ENCODE data around the gene SDK1. TPM values are rescaled to one million over a fixed set of nuclear protein-coding genes. Genes with fewer than 3 reads are reported as not detected.

SDK1 gene, protein sequence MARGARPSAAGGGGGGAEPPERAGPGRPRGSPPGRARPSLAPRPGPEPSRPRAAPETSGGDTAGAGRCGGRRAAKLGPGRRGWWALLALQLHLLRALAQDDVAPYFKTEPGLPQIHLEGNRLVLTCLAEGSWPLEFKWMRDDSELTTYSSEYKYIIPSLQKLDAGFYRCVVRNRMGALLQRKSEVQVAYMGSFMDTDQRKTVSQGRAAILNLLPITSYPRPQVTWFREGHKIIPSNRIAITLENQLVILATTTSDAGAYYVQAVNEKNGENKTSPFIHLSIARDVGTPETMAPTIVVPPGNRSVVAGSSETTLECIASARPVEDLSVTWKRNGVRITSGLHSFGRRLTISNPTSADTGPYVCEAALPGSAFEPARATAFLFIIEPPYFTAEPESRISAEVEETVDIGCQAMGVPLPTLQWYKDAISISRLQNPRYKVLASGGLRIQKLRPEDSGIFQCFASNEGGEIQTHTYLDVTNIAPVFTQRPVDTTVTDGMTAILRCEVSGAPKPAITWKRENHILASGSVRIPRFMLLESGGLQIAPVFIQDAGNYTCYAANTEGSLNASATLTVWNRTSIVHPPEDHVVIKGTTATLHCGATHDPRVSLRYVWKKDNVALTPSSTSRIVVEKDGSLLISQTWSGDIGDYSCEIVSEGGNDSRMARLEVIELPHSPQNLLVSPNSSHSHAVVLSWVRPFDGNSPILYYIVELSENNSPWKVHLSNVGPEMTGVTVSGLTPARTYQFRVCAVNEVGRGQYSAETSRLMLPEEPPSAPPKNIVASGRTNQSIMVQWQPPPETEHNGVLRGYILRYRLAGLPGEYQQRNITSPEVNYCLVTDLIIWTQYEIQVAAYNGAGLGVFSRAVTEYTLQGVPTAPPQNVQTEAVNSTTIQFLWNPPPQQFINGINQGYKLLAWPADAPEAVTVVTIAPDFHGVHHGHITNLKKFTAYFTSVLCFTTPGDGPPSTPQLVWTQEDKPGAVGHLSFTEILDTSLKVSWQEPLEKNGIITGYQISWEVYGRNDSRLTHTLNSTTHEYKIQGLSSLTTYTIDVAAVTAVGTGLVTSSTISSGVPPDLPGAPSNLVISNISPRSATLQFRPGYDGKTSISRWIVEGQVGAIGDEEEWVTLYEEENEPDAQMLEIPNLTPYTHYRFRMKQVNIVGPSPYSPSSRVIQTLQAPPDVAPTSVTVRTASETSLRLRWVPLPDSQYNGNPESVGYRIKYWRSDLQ (N-terminal part only)
- total RNA-seq (2021; fragmentation: NEBNext Ultra II Directional; extraction: Animal tissue kit (Norgen Biotek cat#: 25700)) = not detected
- long read RNA-seq = 0 reads

DNA sequence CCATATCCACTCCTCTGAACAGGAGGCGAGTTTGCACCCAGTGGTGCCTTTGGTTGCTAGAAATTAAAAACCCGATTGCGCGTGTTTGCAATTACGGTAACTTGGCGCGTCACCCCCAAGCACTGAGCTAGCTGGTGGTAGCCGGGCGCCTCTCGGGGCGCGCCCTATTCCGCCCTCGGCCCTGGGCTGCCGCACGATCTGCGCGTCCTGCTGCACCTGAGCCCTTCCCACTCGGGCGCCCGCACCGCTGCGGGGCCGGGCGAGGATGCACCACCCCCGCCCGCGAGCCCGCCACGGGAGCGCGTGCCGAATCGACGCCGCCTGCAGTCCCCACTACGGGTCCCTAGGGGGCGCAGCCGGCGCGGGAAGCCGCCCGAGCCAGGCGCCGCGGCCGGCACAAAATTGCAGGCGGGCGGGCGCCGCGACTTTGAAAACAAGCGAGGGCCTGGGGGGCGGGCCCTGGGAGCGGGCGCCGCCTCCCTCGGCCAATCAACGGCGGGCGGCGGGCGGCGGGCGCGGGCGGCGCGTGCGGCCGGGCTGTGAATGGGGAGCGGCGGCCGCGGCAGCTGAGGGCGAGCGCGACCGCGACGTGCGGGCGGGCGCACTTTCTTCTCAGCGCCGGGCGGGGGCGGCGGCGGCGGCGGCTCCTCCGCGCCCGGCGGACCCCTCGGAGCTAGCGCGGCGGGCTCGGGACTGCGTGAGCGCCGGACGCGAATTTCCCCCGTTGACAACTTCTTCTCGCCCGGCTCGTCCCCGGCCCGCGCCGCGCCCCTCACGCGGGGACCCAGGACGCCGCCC, at the start of gene SDK1:
TSS of gene SDK1 (plus strand) at position 602 of the 798 bp plus-strand sequence. CDS start 335 bp downstream, outside the sequence.
- Mint-ChIP-seq H3K4me3 (no peak within 1 kb of the TSS), H3K9me3 (peaks cover 24% of the 10 kb centered on the region), H3K36me3 (ENCODE audit: low read depth) (no peaks in the 10 kb centered on the region), H3K27me3 (ENCODE audit: insufficient read depth) (peaks cover 5% of the 10 kb centered on the region; the same call in 1 of the 2 replicates), H3K27ac (no peak within 1 kb of the TSS), H3K4me1 (ENCODE audit: low read depth) (no peaks in the 10 kb centered on the region)
- DNase-seq = no peak
- TF ChIP-seq, protein P1, sequence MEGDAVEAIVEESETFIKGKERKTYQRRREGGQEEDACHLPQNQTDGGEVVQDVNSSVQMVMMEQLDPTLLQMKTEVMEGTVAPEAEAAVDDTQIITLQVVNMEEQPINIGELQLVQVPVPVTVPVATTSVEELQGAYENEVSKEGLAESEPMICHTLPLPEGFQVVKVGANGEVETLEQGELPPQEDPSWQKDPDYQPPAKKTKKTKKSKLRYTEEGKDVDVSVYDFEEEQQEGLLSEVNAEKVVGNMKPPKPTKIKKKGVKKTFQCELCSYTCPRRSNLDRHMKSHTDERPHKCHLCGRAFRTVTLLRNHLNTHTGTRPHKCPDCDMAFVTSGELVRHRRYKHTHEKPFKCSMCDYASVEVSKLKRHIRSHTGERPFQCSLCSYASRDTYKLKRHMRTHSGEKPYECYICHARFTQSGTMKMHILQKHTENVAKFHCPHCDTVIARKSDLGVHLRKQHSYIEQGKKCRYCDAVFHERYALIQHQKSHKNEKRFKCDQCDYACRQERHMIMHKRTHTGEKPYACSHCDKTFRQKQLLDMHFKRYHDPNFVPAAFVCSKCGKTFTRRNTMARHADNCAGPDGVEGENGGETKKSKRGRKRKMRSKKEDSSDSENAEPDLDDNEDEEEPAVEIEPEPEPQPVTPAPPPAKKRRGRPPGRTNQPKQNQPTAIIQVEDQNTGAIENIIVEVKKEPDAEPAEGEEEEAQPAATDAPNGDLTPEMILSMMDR (IDR thresholded peaks at IDR 0.05) = peak; percentile 39

DNA sequence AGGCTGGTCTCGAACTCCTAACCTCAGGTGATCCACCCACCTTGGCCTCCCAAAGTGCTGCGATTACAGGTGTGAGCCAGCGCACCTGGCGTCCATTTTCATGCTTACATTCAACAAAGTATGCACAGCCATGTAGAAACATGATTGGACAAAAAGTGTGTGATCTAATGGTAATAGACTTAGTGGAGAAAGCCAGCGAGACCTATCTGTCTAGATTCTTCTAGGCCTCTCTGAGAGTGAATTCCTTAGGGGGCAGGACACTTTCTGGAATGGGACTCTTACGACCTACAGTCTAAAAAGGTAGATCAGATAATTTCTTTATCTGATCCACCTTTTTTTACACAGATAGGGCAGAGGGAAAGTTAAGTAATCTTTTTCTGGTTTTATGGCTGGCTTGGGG, 46.3 kb upstream of the SDK1 start:
- Mint-ChIP-seq H3K36me3 (ENCODE audit: low read depth) (no peaks in the 10 kb centered on the region), H3K4me3 (no peak overlapping the region), H3K27ac (no peak overlapping the region), H3K27me3 (ENCODE audit: insufficient read depth) (peaks cover 2% of the 10 kb centered on the region; the same call in 1 of the 2 replicates), H3K9me3 (peaks cover 13% of the 10 kb centered on the region), H3K4me1 (ENCODE audit: low read depth) (no peaks in the 10 kb centered on the region)
- TF ChIP-seq, protein P1 (IDR thresholded peaks at IDR 0.05) = no peak
- DNase-seq = no peak

DNA sequence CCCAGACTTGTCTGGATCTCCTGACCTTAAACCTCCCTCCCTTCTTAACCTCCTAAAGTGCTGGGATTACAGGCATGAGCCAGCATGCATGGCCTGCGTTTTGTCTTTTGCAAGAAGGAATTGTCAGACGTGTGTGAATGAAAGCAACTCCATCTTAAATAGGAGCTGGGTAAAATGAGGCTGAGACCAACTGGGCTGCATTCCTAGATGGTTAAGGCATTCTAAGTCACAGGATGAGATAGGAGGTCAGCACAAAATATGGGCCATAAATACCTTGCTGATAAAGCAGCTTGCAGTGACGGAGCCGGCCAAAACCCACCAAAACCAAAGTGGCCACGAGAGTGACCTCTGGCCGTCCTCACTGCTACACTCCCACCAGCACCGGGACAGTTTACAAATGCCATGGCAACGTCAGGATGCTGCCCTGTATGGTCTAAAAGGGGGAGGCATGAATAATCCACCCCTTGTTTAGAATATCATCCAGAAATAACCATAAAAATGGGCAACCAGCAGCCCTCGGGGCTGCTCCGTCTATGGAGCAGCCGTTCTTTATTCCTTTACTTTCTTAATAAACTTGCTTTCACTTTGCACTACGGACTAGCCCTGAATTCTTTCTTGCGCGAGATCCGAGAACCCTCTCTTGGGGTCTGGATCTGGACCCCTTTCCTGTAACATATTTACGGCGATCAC, 41.2 kb upstream of the SDK1 start:
- peak overlapping the region; percentile 88 for H3K4me3 Mint-ChIP-seq
- no peaks in the 10 kb centered on the region for H3K36me3 Mint-ChIP-seq (ENCODE audit: low read depth)
- no peak overlapping the region; the same call in 1 of the 2 replicates for H3K27ac Mint-ChIP-seq
- DNase-seq = no peak
- H3K9me3 Mint-ChIP-seq = peaks cover 13% of the 10 kb centered on the region; the same call in 1 of the 2 replicates
- TF ChIP-seq, protein P1 (IDR thresholded peaks at IDR 0.05) = no peak
- H3K27me3 Mint-ChIP-seq (ENCODE audit: insufficient read depth) = peaks cover 5% of the 10 kb centered on the region
- no peaks in the 10 kb centered on the region for H3K4me1 Mint-ChIP-seq (ENCODE audit: low read depth)

DNA sequence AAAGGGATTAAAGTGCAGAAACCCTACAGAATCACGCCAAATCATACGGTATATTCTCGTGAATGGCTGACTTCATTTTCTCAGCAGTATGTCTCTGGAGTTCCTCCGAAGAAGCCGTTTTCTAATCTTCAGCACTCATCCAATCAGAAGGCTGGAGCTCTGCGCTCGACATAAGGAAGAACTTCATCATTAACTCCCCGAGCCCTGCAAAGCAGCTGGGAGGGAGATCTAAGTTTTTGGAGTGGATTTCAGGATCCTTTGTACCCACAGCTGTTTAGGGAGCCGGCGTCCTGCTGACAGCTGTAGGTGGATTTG, 40.7 kb upstream of the SDK1 start:
- peaks cover 10% of the 10 kb centered on the region; the same call in 1 of the 2 replicates for H3K9me3 Mint-ChIP-seq
- no peak overlapping the region; the same call in 1 of the 2 replicates for H3K27ac Mint-ChIP-seq
- no peak for DNase-seq
- TF ChIP-seq, protein P1 (IDR thresholded peaks at IDR 0.05) = no peak
- H3K4me1 Mint-ChIP-seq (ENCODE audit: low read depth) = no peaks in the 10 kb centered on the region
- H3K36me3 Mint-ChIP-seq (ENCODE audit: low read depth) = no peaks in the 10 kb centered on the region
- peak overlapping the region; percentile 88 for H3K4me3 Mint-ChIP-seq
- peaks cover 5% of the 10 kb centered on the region for H3K27me3 Mint-ChIP-seq (ENCODE audit: insufficient read depth)
